HepG2 (cell line): Measurements from ENCODE around the gene ZFP36L2. TPM values are rescaled to one million over a fixed set of nuclear protein-coding genes. Genes with fewer than 3 reads are reported as not detected.

Experiments used
- ATAC-seq: fragments of 200-7000 bp; cut with Tn5 transposase; 3 replicates; pipeline ENCODE4 v1.9.1; 2020; ENCODE audit warnings: mild to moderate bottlenecking, moderate library complexity
- BruUV-seq: library from RNA; stranded (reverse); fragments of 400-500 nt; replicated peaks from 2 replicates; lab custom pipeline; 2021; lab: Mats Ljungman, UMichigan
- CTCF ChIA-PET: fragments of 300-600 bp; formaldehyde crosslinking; extraction: SDS; loops from one replicate; lab custom pipeline; 2021; ENCODE audit warnings: low total read pairs, inconsistent platforms, low intra/inter-chr PET ratio; lab: Yijun Ruan, JAX
- POLR2A ChIA-PET: fragments of 350-600 bp; sonication (Branson Sonifier 250); formaldehyde crosslinking; loops from one replicate; lab custom pipeline; 2020; ENCODE audit warnings: antibody characterized with exemption, inconsistent platforms; lab: Yijun Ruan, JAX
- DNase-seq: peaks from one replicate; pipeline ENCODE4 v3.0.0-alpha.2; 2015; ENCODE audit warnings: low spot score
- FAIRE-seq: peaks from 3 replicates; lab custom pipeline; 2011; peaks lifted over from hg19 to GRCh38; lab: Jason Lieb, UNC
- H2AFZ ChIP-seq: one replicate; pipeline ENCODE4 v1.6.1; 2011; ENCODE audit warnings: low read length, inconsistent platforms
- H3K27ac ChIP-seq: fragments of 300-600 bp; 3 replicates; pipeline ENCODE4 v1.8.0; 2011; ENCODE audit warnings: mixed run types, mild to moderate bottlenecking, mixed read lengths, low read length, inconsistent platforms; ENCODE audit not compliant: insufficient read depth; ENCODE audit errors: extremely low read length
- H3K27me3 ChIP-seq, 2 experiments: fragments of 200-600 bp in 1 of 2; 2 replicates in 1 of 2; 3 replicates in 1 of 2; pipeline versions ENCODE4 v1.6.0 to v1.8.0; 2011; ENCODE audit warnings: low read length in 2 of 2, mild to moderate bottlenecking in 2 of 2, moderate library complexity in 2 of 2, inconsistent platforms in 1 of 2; ENCODE audit not compliant: insufficient read depth in 2 of 2, control insufficient read depth in 1 of 2
- H3K36me3 ChIP-seq, 2 experiments: fragments of 200-600 bp in 1 of 2; replicated peaks in 1 of 2; 2 replicates in 1 of 2; 3 replicates in 1 of 2; pipeline versions ENCODE4 v1.5.1 to v1.8.0; 2011; ENCODE audit warnings: low read length in 2 of 2, inconsistent platforms in 1 of 2; ENCODE audit not compliant: insufficient read depth in 2 of 2, control insufficient read depth in 1 of 2
- H3K4me1 ChIP-seq: 2 replicates; pipeline ENCODE4 v1.5.1; 2012; ENCODE audit warnings: low read length, inconsistent platforms; ENCODE audit not compliant: insufficient read depth
- H3K4me2 ChIP-seq: 2 replicates; pipeline ENCODE4 v1.6.0; 2011; ENCODE audit warnings: low read depth, low read length, inconsistent platforms
- H3K4me3 ChIP-seq, 3 experiments: fragments of 200-600 bp in 1 of 3; sonication (generic), shearing (Covaris generic) in 1 of 3; replicated peaks in 1 of 3; 2 replicates each; pipeline ENCODE4 v1.5.1; 2011 to 2016; ENCODE audit warnings: low read length in 3 of 3, inconsistent platforms in 2 of 3, low read depth in 2 of 3, mild to moderate bottlenecking in 2 of 3, control low read depth in 1 of 3, mixed read lengths in 1 of 3; ENCODE audit not compliant: insufficient read depth in 1 of 3
- H3K79me2 ChIP-seq: one replicate; pipeline ENCODE4 v1.6.1; 2011; ENCODE audit warnings: low read length, inconsistent platforms; ENCODE audit not compliant: insufficient read depth
- H3K9ac ChIP-seq: 2 replicates; pipeline ENCODE4 v1.6.0; 2011; ENCODE audit warnings: mild to moderate bottlenecking, low read depth, low read length, inconsistent platforms; ENCODE audit not compliant: insufficient read depth
- H3K9me3 ChIP-seq: 2 replicates; pipeline ENCODE4 v1.5.1; 2012; ENCODE audit warnings: mild to moderate bottlenecking, low read length
- H4K20me1 ChIP-seq: 2 replicates; pipeline ENCODE4 v1.6.0; 2011; ENCODE audit warnings: inconsistent platforms, mild to moderate bottlenecking, low read length, moderate library complexity; ENCODE audit not compliant: insufficient read depth
- FOSL2 ChIP-seq: sonication (generic); formaldehyde crosslinking; IDR thresholded peaks from 2 replicates; pipeline ENCODE4 v1.4.0; 2020; ENCODE audit warnings: missing genetic modification reagents
- HIVEP1 ChIP-seq: sonication (generic); formaldehyde crosslinking; IDR thresholded peaks from 2 replicates; pipeline ENCODE4 v1.4.0; 2020; ENCODE audit warnings: mild to moderate bottlenecking, missing genetic modification reagents
- MLLT10 ChIP-seq: sonication (generic); formaldehyde crosslinking; IDR thresholded peaks from 2 replicates; pipeline ENCODE4 v1.4.0; 2020; ENCODE audit warnings: missing genetic modification reagents
- TEAD3 ChIP-seq: optimal IDR thresholded peaks from 2 replicates; pipeline ENCODE3; 2016; ENCODE audit warnings: borderline replicate concordance
- ZFP37 ChIP-seq: sonication (generic); formaldehyde crosslinking; IDR thresholded peaks from 2 replicates; pipeline ENCODE4 v1.4.0; 2020; ENCODE audit warnings: missing genetic modification reagents, borderline replicate concordance
- WGBS: methylation state at CpG from one replicate; pipeline ENCODE4 v1.1.6; 2017; ENCODE audit warnings: low lambda C conversion rate; 5-methylcytosine and 5-hydroxymethylcytosine counted together
- in situ Hi-C: cut with HindIII; loops from 2 replicates; pipeline ENCODE4 v1.10.0; 2017; ENCODE audit warnings: low pct_unique_long_range_greater_than_20kb; ENCODE audit not compliant: extremely low pct_ligation_motif_present
- intact Hi-C: fragments of 100-400 bp; cut with micrococcal nuclease; formaldehyde crosslinking; loops from one replicate; pipeline ENCODE4 v1.10.0; 2022; ENCODE audit not compliant: unreplicated experiment
- polyA plus RNA-seq, 8 experiments: library from polyadenylated mRNA; depleted of rRNA in 3 of 8; stranded (reverse) in 7 of 8; unstranded in 1 of 8; fragments of >200 nt; fragmentation: Illumina TruSeq in 4 of 8; extraction: Trizol in 4 of 8; gene quantifications; 2 replicates each; pipeline versions ENCODE4 v1.2.1 to v1.2.3, GENCODE V29; 2011 to 2016; ENCODE audit warnings: low read depth in 4 of 8, missing spikeins in 1 of 8, mixed read lengths in 1 of 8; ENCODE audit not compliant: insufficient read depth in 1 of 8
- total RNA-seq, 5 experiments: library from RNA; depleted of rRNA; stranded (reverse); fragments of >200 nt; fragmentation: Illumina TruSeq; extraction: Trizol; gene quantifications; 2 replicates each; pipeline ENCODE4 v1.2.3, GENCODE V29; 2016; ENCODE audit warnings: low read depth in 1 of 5

Gene ZFP36L2
- total and polyA plus RNA-seq, 2 of the 13 experiments (the other 11 are each of a cell fraction or from before 2014, with no cell fraction given) = 11.2 to 21.8 TPM

DNA sequence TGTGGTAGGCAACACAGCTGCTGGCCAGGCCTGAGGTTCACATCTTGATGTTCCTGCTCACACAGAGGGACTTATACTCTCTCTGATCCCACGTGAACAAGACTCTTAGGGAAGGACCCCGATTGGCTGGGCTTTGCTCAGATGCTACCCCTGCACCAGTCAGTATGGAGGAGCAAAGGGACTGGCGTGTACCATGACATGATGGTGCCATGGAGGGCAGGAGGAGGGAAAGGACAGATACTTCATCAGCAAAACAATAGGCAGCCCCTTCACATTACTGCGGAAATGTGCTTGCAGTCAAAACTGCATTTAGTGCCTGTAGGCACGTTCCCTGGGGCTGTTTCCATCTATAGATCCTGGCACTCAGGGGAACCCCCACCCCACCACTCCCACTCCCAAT, 42.7 kb downstream of the ZFP36L2 start:
- Histone ChIP-seq H4K20me1 (no peaks in the 10 kb centered on the region), H3K9me3 (no peaks in the 10 kb centered on the region), H2AFZ (no peak overlapping the region), H3K79me2 (no peaks in the 10 kb centered on the region), H3K27ac (no peak overlapping the region), H3K4me2 (0 out of 2 replicates have a peak overlapping the region, but pooled peaks have one; percentile 49), H3K27me3 (no peaks in the 10 kb centered on the region), H3K4me1 (peaks cover 82% of the 10 kb centered on the region), H3K9ac (no peak overlapping the region), H3K4me3 (no peak overlapping the region), H3K36me3 (no peaks in the 10 kb centered on the region)
- ChIA-PET POLR2A (interaction anchor here (0.6 to 2.2 kb wide), 6 partner anchors 9 to 206 kb away, joined by 3 to 19 read pairs (median 5); partner anchors contain the start of gene ZFP36L2), CTCF (no interaction called here)
- TF ChIP-seq TEAD3 (CRISPR knock-in tag) = peak; percentile 38
- no peak for TF ChIP-seq ZFP37 (CRISPR knock-in tag)
- TF ChIP-seq HIVEP1 (CRISPR knock-in tag) = peak; percentile 4; the same call in 1 of the 2 replicates
- in situ Hi-C loops = no loop called here
- BruUV-seq = no TSS peak
- no peak for FAIRE-seq
- ATAC-seq = no peak
- intact Hi-C loops = loop anchor here (1.0 kb wide), 1 partner anchor 11 kb away; no protein-coding TSS in a partner anchor
- no peak for DNase-seq
- WGBS = 59% methylated on average over 5 of the region's 5 CpGs

DNA sequence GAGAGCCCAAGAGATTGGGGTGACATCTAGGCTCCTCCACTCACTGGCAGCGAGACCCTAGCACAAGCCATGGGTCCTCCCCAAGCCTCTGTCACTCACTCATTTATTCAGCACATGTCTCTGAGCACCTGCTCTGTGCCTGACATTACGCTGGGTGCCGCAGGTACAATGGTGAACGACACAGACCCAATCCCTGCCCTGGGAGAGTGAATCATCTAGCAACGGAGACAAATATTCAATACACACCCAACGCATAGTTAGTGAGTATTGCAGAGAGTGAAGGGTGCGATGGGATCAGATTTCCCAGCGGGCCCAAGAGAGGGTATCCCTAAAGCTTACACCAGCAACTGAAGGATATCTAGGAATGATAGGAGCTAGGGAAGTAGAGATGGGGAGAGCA, 45.5 kb downstream of the ZFP36L2 start:
- Histone ChIP-seq H3K4me1 (peaks cover 77% of the 10 kb centered on the region), H3K27ac (no peak overlapping the region), H3K9me3 (no peaks in the 10 kb centered on the region), H3K9ac (no peak overlapping the region), H4K20me1 (no peaks in the 10 kb centered on the region), H3K79me2 (no peaks in the 10 kb centered on the region), H3K36me3 (no peaks in the 10 kb centered on the region), H3K4me3 (no peak overlapping the region), H2AFZ (no peak overlapping the region), H3K4me2 (no peak overlapping the region), H3K27me3 (no peaks in the 10 kb centered on the region)
- no peak for DNase-seq
- no TSS peak for BruUV-seq
- in situ Hi-C loops = no loop called here
- 85% methylated on average over 8 of the region's 8 CpGs for WGBS
- POLR2A ChIA-PET = interaction anchor here (1.0 to 8.5 kb wide), 5 partner anchors 13 to 254 kb away, joined by 4 to 97 read pairs (median 79); partner anchors contain the start of gene ZFP36L2
- no peak for FAIRE-seq
- TF ChIP-seq MLLT10 (CRISPR knock-in tag) (no peak), FOSL2 (CRISPR knock-in tag) (0 out of 2 replicates have a peak, but pooled peaks have one; percentile 7)
- intact Hi-C loops = no loop called here
- CTCF ChIA-PET = no interaction called here
- no peak for ATAC-seq
